H9 (cell line): ENCODE measurements around the gene PAK5. TPM values are rescaled to one million over a fixed set of nuclear protein-coding genes. Genes with fewer than 3 reads are reported as not detected.

Experiments used
- DNase-seq: peaks from one replicate; pipeline ENCODE4 v3.0.0-alpha.2; 2017
- H2AFZ ChIP-seq: one replicate; pipeline ENCODE4 v1.6.1; 2013; ENCODE audit warnings: mild to moderate bottlenecking, low read length, control low read depth, moderate library complexity
- H2AK5ac ChIP-seq: 2 replicates; pipeline ENCODE4 v1.6.1; 2013; ENCODE audit warnings: low read length, control low read depth, mixed read lengths; ENCODE audit not compliant: insufficient read length
- H2BK120ac ChIP-seq: one replicate; pipeline ENCODE4 v1.6.1; 2013; ENCODE audit warnings: low read depth, mild to moderate bottlenecking, low read length, control low read depth, inconsistent platforms; ENCODE audit not compliant: poor library complexity, severe bottlenecking
- H2BK12ac ChIP-seq: 2 replicates; pipeline ENCODE4 v1.6.1; 2013; ENCODE audit warnings: low read length, control low read depth, mixed read lengths, low read depth; ENCODE audit not compliant: insufficient read length
- H2BK15ac ChIP-seq: 2 replicates; pipeline ENCODE4 v1.6.1; 2013; ENCODE audit warnings: low read depth, low read length, control low read depth
- H2BK20ac ChIP-seq: one replicate; pipeline ENCODE4 v1.6.1; 2013; ENCODE audit warnings: low read depth, mild to moderate bottlenecking, low read length, control low read depth, inconsistent platforms; ENCODE audit not compliant: poor library complexity, severe bottlenecking
- H2BK5ac ChIP-seq: 2 replicates; pipeline ENCODE4 v1.6.1; 2013; ENCODE audit warnings: low read length, control low read depth, mixed read lengths; ENCODE audit not compliant: insufficient read length
- H3K14ac ChIP-seq: 2 replicates; pipeline ENCODE4 v1.6.1; 2013; ENCODE audit warnings: low read length, control low read depth; ENCODE audit not compliant: insufficient read depth
- H3K18ac ChIP-seq: 2 replicates; pipeline ENCODE4 v1.6.1; 2013; ENCODE audit warnings: low read depth, mild to moderate bottlenecking, mixed read lengths, low read length, control low read depth; ENCODE audit not compliant: insufficient read length
- H3K23ac ChIP-seq: 2 replicates; pipeline ENCODE4 v1.6.1; 2013; ENCODE audit warnings: low read length, control low read depth, mixed read lengths, low read depth; ENCODE audit not compliant: insufficient read length
- H3K23me2 ChIP-seq: 2 replicates; pipeline ENCODE4 v1.6.1; 2013; ENCODE audit warnings: low read depth, mild to moderate bottlenecking, mixed read lengths, low read length, control low read depth; ENCODE audit not compliant: insufficient read length, poor library complexity, severe bottlenecking
- H3K27ac ChIP-seq: 2 replicates; pipeline ENCODE4 v1.5.1; 2013; ENCODE audit warnings: low read length, control low read depth, mixed read lengths, low read depth; ENCODE audit not compliant: insufficient read length
- H3K27me3 ChIP-seq: 2 replicates; pipeline ENCODE4 v1.6.1; 2013; ENCODE audit warnings: low read length, control low read depth, inconsistent platforms; ENCODE audit not compliant: insufficient read depth
- H3K4ac ChIP-seq: 2 replicates; pipeline ENCODE4 v1.6.1; 2013; ENCODE audit warnings: low read depth, mild to moderate bottlenecking, control low read depth, inconsistent platforms, low read length, moderate library complexity
- H3K4me1 ChIP-seq: 2 replicates; pipeline ENCODE4 v1.6.1; 2013; ENCODE audit warnings: low read length, control low read depth, inconsistent platforms; ENCODE audit not compliant: insufficient read depth
- H3K4me2 ChIP-seq: 2 replicates; pipeline ENCODE4 v1.6.1; 2013; ENCODE audit warnings: low read length, control low read depth, mixed read lengths; ENCODE audit not compliant: insufficient read length, insufficient read depth
- H3K56ac ChIP-seq: 2 replicates; pipeline ENCODE4 v1.6.1; 2013; ENCODE audit warnings: low read depth, mild to moderate bottlenecking, mixed read lengths, low read length, control low read depth; ENCODE audit not compliant: insufficient read length
- H3K79me1 ChIP-seq: 2 replicates; pipeline ENCODE4 v1.6.1; 2013; ENCODE audit warnings: low read depth, mild to moderate bottlenecking, moderate library complexity, low read length, control low read depth, inconsistent platforms; ENCODE audit not compliant: insufficient read depth, poor library complexity, severe bottlenecking
- H3K79me2 ChIP-seq: 2 replicates; pipeline ENCODE4 v1.6.1; 2013; ENCODE audit warnings: low read length, control low read depth, inconsistent platforms; ENCODE audit not compliant: insufficient read depth
- H3K9ac ChIP-seq: 2 replicates; pipeline ENCODE4 v1.6.1; 2013; ENCODE audit warnings: low read length, control low read depth, mixed read lengths; ENCODE audit not compliant: insufficient read length; ENCODE audit errors: extremely low read depth
- H3K9me3 ChIP-seq: one replicate; pipeline ENCODE4 v1.6.1; 2013; ENCODE audit warnings: low read depth, low read length, inconsistent platforms; ENCODE audit not compliant: control insufficient read depth
- H3T11ph ChIP-seq: one replicate; pipeline ENCODE4 v1.6.1; 2013; ENCODE audit warnings: mild to moderate bottlenecking, low read length, control low read depth, inconsistent platforms
- H4K20me1 ChIP-seq: one replicate; pipeline ENCODE4 v1.6.1; 2013; ENCODE audit not compliant: control insufficient read depth, insufficient read length, insufficient read depth
- H4K5ac ChIP-seq: 2 replicates; pipeline ENCODE4 v1.6.1; 2013; ENCODE audit warnings: low read depth, mild to moderate bottlenecking, mixed read lengths, low read length, control low read depth; ENCODE audit not compliant: insufficient read length
- H4K8ac ChIP-seq: replicated peaks from 2 replicates; pipeline ENCODE4 v1.6.1; 2013; ENCODE audit warnings: low read length, control low read depth, mixed read lengths, low read depth; ENCODE audit not compliant: insufficient read length
- H4K91ac ChIP-seq: 2 replicates; pipeline ENCODE4 v1.6.1; 2013; ENCODE audit warnings: low read depth, mild to moderate bottlenecking, moderate library complexity, mixed read lengths, low read length, control low read depth; ENCODE audit not compliant: insufficient read length
- H3K27ac Mint-ChIP-seq, 3 experiments: 2 replicates in 2 of 3; 3 replicates in 1 of 3; pipeline ENCODE4 v1.8.0; 2020 to 2021; ENCODE audit warnings: mixed read lengths in 3 of 3, mild to moderate bottlenecking in 1 of 3, moderate library complexity in 1 of 3
- H3K27me3 Mint-ChIP-seq: 2 replicates; pipeline ENCODE4 v1.8.0; 2021; ENCODE audit warnings: low read depth, mild to moderate bottlenecking, moderate library complexity, mixed read lengths
- H3K36me3 Mint-ChIP-seq, 3 experiments: 2 replicates in 2 of 3; 3 replicates in 1 of 3; pipeline ENCODE4 v1.8.0; 2020 to 2021; ENCODE audit warnings: low read depth in 3 of 3, mixed read lengths in 3 of 3; ENCODE audit not compliant: insufficient read depth in 1 of 3
- H3K4me1 Mint-ChIP-seq, 2 experiments: 2 replicates each; pipeline ENCODE4 v1.8.0; 2020; ENCODE audit warnings: mixed read lengths in 2 of 2
- H3K4me3 Mint-ChIP-seq, 2 experiments: 2 replicates in 1 of 2; 3 replicates in 1 of 2; pipeline ENCODE4 v1.8.0; 2020 to 2021; ENCODE audit warnings: mild to moderate bottlenecking in 2 of 2, mixed read lengths in 2 of 2, moderate library complexity in 1 of 2
- H3K9me3 Mint-ChIP-seq, 2 experiments: 2 replicates in 1 of 2; 3 replicates in 1 of 2; pipeline ENCODE4 v1.8.0; 2020; ENCODE audit warnings: mild to moderate bottlenecking in 2 of 2, mixed read lengths in 2 of 2, moderate library complexity in 1 of 2
- CTCF ChIP-seq: fragments of 200-600 bp; sonication (generic); conservative IDR thresholded peaks from 3 replicates; pipeline ENCODE4 v1.8.0; 2021; ENCODE audit warnings: antibody characterized with exemption, mild to moderate bottlenecking
- WGBS: extraction: QIAGEN DNeasy Blood & Tissue Kit; methylation state at CpG from one replicate; pipeline ENCODE4 v1.1.7; 2013; ENCODE audit warnings: missing lambda C conversion rate, low lambda C conversion rate, mixed read lengths; ENCODE audit not compliant: insufficient read length; ENCODE audit errors: extremely low coverage; 5-methylcytosine and 5-hydroxymethylcytosine counted together
- total RNA-seq: library from RNA; stranded (reverse); gene quantifications from 2 replicates; pipeline ENCODE4 v1.2.1, GENCODE V29; 2021

PAK5 gene
- total RNA-seq, 1 experiment from 2014 or later, result 0.20 TPM

- H3K4me3 Mint-ChIP-seq, result peak within 1 kb of the TSS; percentile 58 to 91
- WGBS, result no CpG with 5 or more reads among the region's 38 CpGs
- H3K27ac ChIP-seq, result no peak within 1 kb of the TSS
Observed at GRCh38 chr20:9514461-9515213, 324.2 kb downstream of the PAK5 start, which contains the start of gene LAMP5. Gene LAMP5 (plus strand): TSS chr20:9514590. CDS start chr20:9514853, 263 bp downstream.

More at GRCh38 chr20:9514461-9515213, 324.2 kb downstream of the PAK5 start, which contains the start of gene LAMP5:
- H4K20me1 ChIP-seq, result no peaks in the 10 kb centered on the region
- no peak within 1 kb of the TSS for H2BK5ac ChIP-seq
- peaks cover 48% of the 10 kb centered on the region; the same call in 1 of the 2 replicates for H3K27me3 ChIP-seq
- H3K4me1 ChIP-seq, result peaks cover 5% of the 10 kb centered on the region; the same call in 1 of the 2 replicates
- H2BK20ac ChIP-seq, result no peak within 1 kb of the TSS
- H4K91ac ChIP-seq, result no peak within 1 kb of the TSS
- H3T11ph ChIP-seq, result no peak within 1 kb of the TSS
- H3K9ac ChIP-seq, result no peak within 1 kb of the TSS
- H2BK120ac ChIP-seq, result no peak within 1 kb of the TSS
- H2AK5ac ChIP-seq, result no peak within 1 kb of the TSS
- H3K79me2 ChIP-seq, result no peaks in the 10 kb centered on the region
- no peak within 1 kb of the TSS for H3K18ac ChIP-seq
- Mint-ChIP-seq H3K27ac (no peak within 1 kb of the TSS), H3K9me3 (peaks cover 0 to 3% of the 10 kb centered on the region in 2 experiments; a peak in 1 of 5 replicates), H3K27me3 (peaks cover 100% of the 10 kb centered on the region), H3K36me3 (peaks cover 0 to 2% (median 0%) of the 10 kb centered on the region in 3 experiments; a peak in 2 of 7 replicates), H3K4me1 (peaks cover 49 to 52% of the 10 kb centered on the region in 2 experiments)
- H3K4me2 ChIP-seq, result peak within 1 kb of the TSS; percentile 93
- peak; percentile 86 for DNase-seq
- no peak within 1 kb of the TSS for H3K14ac ChIP-seq
- no peak within 1 kb of the TSS for H2AFZ ChIP-seq
- no peak within 1 kb of the TSS for H2BK12ac ChIP-seq
- H3K9me3 ChIP-seq, result no peaks in the 10 kb centered on the region
- no peak within 1 kb of the TSS for H4K5ac ChIP-seq
- H3K79me1 ChIP-seq, result no peaks in the 10 kb centered on the region
- H3K23ac ChIP-seq, result no peak within 1 kb of the TSS
- no peak for TF ChIP-seq CTCF
- H3K56ac ChIP-seq, result no peak within 1 kb of the TSS
- H3K23me2 ChIP-seq, result peaks cover 27% of the 10 kb centered on the region
- H4K8ac ChIP-seq, result no peak within 1 kb of the TSS
- no peak within 1 kb of the TSS for H2BK15ac ChIP-seq
- no peak within 1 kb of the TSS for H3K4ac ChIP-seq
